ENCODE data around the gene CANT1.
A peak's percentile ranks its signal among the peaks of the same experiment; 100 is the strongest.
"Not testable (repeated sequence)": the region's sequence is repeated elsewhere in the genome, so short reads cannot be mapped to it uniquely, and the experiment has no call there.

CANT1 gene

DNA sequence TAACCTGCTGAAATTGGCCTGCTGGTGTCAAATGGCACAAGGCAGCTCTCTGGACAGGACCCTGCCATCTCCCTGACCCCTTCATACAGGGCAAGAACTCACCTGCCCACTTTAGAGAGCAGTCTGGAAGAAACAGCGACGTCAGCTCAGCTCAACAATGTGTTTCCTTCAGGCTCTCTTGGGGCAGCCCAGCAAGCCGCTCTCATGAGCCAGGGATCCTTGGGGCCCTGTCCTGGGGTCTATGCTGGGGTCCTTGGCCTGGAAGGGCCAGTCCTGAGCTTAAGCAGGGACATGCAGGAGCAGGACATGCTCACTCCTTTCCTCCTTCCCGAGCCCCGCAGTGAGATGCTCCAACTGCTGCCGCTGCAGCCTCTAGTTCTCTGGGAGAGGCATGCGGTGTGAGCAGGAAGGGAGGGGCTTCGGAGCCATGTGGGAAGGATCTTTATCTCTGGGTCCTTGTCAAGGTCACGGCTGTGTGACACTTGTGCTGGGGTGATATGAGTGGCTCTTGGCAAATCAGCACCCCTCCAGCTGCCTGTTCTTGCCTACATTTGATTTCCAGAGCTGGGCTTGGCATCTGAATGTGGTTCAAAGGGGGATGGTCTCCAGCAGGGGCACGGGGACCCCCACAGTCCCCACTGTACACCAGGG is 17.8 kb upstream of the CANT1 start:
- no peak for DNase-seq

DNA sequence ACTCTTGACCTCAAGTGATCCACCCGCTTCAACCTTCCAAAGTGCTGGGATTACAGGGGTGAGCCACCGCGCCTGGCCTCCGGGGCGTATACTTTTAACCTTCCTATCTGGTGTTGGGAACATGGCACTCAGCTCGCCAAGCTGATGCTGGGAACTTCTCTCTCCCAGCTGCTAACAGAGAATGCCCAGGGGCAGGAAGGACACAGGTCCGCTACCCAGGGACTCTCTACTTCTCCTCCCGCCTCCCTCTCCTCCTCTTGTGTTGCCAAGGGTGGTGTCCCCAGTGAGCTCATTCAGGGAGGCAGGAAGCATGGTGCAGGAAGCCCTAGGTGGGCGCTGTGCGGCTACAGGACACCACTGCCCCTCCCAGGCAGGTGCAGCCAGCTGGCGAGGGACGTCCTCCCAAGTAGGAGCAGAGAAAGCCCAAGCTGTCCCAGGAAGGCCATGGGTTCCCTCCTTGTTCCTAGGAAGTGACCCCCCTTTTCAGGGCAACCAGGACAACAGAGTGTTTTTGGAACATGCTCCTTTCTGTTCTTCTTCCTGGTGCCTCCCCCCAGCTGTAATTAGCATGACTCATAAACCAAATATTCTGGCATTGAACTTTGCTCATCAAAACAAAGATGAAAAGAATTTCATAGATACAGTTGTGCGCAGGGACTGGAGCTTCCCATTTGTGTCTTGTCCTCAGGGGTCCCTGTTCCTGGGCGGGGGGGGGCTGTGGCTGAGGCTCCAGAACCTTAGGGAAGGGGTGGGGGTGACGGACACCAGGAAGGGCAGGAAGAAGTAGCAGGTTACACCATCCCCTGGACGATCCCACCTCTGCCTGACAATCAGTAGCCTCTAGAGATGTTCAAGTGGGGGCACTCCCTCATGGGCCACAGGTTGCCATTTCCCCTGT is 17.1 kb upstream of the CANT1 start:
- DNase-seq, result peak; percentile 92

DNA sequence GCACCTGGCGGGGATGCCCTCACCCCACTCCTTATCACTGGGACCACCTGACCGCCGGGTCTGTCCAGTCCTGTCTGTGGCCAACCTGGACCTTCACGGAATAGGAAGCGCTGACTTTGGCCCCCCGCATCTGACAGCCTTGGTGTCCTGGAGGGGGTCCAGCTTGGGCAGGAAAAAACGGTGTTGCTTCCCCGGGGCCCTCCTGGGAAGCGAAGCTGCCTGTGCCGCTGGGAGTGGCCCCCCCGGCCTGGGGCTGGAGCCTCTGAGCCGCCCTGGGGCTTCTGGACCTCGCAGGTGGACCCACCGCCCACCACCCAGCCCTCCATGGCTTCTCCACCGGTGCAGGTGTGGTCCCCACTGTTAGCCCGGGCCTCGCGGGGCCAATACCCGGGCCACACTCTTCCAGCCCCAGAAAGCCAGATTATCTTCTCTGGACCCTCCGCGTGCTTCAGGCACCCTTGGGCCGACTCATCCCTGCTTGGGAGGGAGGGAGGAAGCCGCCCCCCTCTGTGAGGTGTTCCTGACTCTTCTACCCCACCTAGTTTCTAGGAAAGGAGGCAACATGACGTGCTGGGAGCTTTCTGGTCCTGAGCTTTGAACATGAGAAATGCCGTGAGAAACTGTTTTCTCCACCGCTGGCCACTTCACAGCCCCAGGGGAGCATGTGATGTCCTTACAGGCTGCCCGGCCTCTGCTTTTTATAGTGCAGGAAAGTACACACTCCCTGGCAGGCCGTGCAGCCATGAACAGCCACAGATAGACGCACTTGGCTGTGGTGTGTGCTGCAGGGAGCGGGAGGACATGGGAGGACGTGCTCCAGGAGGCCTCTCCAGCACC is 15.6 kb upstream of the CANT1 start:
- no peak for DNase-seq

DNA sequence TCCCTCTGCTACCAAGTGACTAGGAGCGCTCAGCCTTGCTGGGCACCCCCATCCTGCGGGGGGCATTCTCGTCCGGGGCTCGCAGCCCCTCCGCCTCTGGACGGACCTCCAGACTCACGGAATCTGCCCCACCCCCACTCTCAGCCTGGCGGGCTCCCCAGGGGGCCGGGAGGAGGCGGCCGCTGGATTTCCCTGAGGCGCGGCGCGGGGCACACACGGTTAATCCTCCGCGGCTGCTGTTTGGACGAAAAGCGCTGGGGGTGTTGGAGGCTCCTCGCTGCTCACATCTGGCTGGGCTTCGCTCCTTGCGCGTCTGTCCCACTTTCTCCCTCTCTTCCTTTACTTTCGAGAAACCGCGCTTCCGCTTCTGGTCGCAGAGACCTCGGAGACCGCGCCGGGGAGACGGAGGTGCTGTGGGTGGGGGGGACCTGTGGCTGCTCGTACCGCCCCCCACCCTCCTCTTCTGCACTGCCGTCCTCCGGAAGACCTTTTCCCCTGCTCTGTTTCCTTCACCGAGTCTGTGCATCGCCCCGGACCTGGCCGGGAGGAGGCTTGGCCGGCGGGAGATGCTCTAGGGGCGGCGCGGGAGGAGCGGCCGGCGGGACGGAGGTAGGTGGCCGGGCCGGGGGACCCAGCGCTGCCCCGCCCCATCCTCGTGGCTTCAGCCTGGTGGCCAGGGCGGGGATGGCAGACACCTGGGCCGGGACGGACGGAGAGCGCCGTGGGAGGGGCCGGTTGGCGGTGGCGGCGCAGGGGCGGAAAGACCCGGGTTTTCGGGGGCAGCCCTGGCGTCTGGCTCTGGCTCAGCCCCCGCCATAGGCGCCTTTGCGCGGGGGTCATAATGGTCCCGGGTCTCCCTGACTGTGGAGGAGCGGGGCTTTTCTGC is 14.6 kb upstream of the CANT1 start, which contains the start of gene C1QTNF1:
Gene C1QTNF1, plus strand, starts transcription at position 284 of the 886 bp plus-strand sequence. CDS start 19,800 bp downstream, outside the sequence.
- peak; percentile 73 for DNase-seq

DNA sequence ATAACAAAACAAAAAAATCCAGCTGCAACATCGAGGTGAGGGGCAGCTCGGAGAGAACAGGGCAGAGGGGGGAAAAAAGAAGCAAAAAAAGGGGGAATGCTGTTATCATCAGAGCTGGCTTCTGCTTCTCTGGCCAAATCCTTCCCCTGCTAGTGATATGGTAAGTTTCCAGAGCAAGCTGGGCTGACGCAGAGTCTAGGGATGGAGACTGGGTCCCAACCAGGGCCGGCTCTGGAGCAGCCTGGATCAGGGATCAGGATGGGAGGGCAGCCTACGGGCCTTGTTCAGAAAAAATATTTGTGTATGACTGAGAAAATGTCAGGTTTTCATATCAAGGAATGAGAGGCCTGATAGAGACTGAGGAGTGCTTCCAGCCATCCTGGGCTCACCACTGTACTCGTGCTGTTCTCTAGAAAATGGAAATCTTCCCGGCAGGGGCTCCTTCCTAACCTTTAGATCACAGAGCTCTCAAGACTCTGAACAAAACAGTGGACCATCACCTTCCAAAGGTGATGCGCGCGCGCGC is 13.7 kb upstream of the CANT1 start:
- no peak for DNase-seq

DNA sequence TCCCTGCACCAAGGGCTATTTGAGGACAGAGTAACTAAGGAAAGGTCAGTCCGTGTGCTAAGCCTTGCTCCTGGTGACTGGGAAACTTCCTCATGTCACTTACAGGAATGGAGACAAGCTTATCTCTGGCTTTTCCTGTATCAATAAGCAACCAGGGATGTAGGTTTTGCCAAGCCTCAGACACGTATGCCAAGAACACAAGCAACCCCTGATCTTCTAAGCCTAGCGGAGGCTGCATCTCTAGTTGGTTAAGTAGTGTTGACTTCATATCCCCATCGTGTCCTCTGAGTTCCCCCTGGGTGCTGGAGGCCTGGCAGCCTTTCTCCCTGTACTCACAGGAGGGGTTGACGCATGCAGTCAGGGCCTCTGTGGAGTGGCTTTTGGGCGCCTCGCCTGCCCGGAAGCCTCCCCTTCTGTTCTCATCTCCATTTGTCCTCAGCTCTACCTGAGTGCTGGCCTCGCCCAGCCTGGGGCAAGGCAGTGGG is 13.0 kb upstream of the CANT1 start:
- DNase-seq, result no peak

DNA sequence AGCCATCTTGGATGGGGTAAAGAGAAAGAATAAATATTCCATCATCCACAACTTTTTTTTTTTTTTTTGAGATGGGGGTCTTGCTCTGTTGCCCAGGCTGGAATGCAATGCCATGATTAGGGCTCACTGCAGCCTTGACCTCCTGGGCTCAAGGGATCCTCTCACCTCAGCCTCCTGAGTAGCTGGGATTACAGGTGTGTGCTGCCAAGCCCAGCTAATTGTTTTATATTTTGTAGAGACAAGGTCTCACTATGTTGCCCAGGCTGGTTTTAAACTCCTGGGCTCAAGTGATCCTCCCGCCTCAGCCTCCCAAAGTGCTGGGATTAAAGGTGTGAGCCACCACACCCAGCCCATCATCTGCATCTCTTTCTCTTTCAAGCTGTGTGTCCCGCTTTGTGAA is 12.4 kb upstream of the CANT1 start:
- DNase-seq, result not testable (repeated sequence)

DNA sequence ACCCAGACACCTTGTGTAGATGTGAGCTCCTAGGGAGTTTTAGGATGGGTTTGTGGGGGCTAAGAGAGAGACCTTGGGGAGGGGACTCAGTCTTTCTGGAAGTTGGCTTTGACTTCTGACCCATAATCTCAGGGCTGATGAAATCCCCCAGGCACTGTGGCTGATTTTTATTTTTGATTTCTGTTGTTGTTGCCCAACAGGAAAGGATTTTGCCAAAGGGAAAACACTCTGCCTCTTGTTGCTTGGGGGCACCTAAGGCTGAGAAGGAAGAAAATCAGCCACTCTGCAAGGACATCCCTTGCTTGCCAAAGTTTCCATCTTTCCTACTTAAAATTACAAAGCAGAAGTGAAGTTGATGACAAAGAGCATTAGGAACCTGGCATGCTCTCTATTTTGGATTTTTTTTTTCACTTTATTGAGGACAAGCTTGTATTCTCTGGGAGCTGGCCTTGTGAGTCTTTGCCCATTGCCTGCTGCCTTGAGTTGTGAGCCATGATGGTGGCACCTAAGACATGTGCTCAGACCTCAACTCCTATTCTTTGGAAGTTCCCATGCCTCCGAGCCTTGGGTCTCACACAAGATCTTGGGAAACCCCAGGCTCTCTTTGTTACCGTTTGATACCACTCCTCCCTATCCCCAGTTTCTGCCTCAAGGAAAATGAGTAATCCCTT is 11.2 kb upstream of the CANT1 start:
- DNase-seq, result no peak

DNA sequence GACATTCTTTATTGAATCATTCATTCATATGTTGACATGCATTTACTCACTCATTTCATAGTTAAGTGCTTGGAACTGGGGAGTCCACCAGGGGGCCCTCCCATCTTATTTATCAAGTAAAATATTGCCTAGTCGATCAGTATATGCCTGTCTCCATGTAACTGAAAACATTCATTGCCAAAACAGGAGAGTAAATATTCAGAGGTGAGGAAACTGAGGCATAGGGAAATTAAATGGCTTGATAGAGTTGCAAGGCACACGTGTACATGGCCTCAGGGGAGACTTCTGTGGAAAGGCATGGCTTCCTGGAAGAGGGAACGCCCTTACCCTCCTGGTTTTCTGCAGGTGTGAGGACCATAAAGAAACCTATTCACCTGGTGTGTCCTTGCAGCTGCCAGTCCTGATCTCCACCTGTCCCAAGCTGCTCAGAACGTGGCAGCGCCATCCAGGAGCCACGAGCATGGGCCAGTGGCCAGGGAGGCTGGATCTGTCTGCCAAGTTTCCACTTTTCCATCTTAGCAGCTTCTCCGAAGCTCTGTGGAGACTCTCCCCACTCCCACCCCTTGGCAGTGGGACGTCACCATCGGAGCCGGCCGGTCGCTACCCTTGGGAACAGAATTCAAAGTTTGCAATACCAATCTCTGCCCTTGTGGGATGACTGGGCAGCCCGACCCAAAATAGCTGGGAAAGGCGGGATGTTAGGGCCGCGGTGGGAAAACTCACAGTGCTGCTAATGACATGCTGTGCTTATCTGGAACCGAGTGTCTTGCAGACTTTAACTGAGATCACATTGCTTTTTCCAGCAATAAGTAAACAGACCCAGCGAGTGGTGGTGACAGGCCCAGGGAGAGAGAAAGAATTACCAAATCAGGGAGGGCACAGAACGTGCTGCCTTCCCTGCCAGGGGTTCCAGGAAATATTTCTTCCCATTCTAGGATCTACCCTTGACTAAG is 10.3 kb upstream of the CANT1 start:
- peak; percentile 90 for DNase-seq

DNA sequence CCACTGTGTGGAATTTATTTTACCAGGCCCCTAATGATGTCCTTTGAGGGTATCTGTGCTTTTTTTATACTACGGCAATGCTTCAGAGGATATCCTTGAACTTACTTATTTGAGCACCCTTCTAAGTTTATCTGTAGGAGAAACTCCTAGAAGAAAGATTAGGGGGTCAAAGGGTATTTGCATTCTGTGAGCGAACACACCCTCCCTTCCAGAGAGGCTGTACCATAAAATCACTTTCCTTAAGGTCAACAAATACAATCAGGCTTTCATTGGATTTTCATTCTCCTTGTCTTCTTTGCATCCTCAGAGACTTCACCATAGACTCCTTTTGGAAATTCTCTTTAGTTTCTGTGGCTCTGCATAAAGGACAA is 9.7 kb upstream of the CANT1 start:
- DNase-seq, result no peak

DNA sequence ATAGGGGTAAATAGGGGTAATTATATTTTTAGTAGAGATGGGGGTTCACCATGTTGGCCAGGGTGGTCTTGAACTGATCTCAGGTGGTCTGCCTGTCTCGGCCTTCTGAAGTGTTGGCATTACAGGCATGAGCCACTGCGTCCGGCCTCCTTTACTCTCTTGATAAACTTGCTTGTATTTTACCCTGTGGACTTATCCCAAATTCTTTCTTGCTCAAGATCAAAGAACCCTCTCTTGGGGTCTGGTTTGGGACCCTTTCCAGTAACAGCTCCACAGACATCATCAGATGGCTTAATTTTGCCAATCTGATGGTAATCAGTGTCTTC is 8.8 kb upstream of the CANT1 start:
- DNase-seq, result no peak

DNA sequence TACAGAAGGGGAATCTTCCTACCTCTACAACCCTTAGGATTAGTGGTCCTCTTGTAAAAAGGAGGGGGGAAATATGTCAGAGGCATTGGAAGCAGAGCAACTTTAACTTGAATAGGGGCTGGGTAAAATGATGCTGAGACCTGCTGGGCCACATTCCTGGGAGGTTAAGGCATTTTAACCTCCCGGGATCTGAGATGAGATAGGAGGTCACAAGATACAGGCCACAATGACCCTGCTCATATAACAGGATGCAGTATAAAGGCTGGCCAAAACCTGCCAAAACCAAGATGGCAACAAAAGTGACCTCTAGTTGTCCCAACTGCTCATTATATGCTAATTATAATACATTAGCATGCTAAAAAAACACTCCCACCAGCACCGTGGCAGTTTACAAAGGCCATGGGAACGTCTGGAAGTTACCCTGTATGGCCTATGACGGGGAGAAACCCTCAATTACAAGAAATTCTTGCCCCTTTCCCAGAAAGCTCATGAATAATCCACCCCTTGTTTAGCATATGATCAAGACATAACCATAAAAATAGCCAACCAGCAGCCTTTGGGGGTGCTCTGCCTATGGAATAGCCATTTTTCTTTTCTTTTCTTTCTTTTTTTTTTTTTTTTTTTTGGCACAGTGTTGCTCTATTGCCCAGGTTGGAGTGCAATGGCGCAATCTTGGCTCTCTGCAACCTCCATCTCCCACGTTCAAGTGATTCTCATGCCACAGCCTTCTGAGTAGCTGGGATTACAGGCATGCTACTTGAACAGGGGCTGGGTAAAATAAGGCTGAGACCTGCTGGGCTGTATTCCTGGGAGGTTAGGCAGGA is 8.2 kb upstream of the CANT1 start:
- no peak for DNase-seq

DNA sequence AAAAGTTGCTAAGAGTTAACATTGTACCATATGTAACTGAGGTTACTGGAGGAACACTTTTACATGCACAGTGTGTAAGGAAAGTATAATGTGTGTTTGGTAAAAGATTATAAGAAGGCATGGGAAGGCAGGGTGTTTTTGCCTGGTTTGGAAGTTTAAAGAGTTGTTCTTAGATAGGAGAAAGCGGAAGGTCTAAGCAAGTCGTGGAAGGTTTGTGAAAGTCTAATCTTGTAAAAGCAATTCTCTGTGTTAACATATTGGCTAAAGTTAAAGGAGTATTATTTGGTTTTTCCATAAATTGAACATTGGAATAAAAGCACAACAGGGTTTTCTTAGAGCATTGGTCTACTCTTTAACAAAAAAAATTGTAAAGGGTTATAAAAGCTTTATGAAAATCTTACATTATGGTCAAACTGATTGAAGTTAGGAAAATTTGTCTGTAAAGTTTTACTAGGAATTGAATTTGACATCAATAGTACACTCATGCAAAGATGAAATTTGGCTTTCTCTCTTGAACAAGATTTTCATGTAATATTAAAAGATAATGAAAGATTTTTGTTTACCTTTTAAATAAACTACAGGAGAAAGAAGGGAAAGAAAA is 4.7 kb upstream of the CANT1 start:
- DNase-seq, result no peak

DNA sequence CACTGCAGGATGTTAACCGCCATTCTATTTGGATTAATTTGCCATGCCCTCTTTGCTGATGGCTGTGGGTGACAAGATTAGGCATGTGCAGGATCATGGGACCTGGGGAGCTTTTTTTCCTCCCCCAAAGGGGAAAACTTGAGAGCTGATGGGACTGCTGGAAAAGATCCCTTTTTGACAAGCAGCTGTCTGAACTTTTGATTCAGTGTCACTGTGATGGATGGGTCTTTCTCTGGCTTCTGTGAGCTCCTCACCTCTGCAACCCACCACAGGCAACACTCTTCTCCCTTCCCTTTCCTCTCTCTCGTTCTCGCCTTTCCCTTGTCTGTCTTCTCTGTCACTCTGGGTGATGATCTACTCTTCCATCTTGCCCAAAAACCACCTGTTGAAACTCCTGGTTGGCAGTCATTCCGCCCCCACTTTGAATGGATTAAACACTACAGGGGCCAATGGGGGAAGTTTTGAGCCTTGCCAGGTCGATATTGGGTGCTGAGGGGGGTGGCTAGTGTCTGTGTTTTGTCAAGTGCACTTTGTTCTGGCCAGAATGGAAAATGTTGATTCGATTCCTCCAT is 3.1 kb upstream of the CANT1 start:
- DNase-seq, result no peak

DNA sequence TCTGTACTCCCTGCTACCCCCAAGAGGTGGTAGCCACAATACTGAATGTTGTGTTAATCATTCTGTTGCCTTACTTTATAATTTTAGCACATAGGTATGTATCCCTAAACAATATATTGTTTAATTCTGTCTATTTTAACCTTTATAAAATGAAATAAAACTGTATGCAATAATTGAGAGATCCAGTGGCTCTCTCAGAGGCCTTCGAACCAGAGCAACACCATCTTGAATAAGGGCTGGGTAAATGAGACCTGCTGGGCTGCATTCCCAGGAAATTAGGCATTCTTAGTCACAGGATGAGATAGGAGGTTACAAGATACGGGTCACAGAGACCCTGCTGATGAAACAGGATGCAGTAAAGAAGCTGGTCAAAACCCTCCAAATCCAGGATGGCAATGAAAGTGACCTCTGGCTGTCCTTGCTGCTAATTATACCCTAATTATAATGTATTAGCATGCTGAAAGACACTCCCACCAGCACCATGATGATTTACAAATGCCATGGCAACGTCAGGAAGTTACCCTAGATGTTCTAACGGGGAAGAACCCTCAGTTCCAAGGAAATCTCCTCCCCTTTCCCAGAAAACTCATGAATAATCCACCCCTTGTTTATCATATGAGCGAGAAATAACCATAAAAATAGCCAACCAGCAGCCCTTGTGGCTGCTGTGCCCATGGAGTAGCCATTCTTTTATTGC is 2.0 kb upstream of the CANT1 start:
- DNase-seq, result no peak

DNA sequence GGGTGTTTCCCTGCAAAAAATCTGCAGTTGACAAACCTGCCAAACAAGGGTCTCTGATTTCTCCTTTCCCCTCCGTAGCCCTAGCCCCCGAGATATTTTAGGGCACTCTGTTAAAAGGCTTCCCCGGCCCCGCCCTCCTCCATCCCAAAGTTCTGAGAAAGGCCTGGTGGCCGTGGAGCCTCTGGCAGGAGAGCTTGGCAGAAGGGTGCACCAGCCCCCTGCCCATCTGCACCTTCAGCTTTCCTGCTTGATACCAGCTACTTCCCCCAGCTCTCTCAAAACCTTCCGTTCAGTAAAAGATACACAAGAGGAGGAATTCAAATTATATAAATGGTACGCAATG is 711 bp upstream of the CANT1 start:
- DNase-seq, result no peak

DNA sequence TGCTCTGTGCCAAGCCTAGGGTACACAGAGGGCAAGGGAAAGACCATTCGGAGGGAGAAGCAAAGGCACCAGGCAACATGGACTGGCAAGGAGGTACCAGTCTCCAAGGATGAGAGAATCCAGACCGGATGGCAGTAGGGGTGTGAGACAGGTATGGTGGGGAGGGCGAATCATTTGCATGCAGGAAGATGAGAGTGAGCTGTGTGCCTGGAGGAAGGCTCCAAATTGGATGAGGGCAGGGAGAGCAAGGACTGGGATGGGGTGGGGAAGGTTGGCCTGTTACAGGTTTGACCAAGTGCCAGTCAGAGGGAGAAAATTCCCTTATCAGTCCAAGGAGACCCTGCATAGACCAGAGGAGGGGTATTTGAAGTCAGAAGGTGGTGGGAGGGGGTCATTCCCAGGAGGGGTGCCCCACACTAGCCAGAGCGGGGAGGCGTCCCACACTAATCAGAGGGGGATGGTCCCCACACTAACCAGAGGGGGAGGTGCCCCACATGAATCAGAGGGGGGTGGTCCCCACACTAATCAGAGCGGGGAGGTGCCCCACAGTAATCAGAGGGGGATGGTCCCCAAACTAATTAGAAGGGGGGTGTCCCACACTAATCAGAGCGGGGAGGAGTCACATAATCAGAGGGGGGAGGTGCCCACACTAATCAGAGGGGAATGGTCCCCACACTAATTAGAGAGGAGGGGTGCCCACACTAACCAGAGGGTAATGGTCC is 737 bp downstream of the CANT1 start:
- DNase-seq, result no peak

Data from NCI-H69 (cell line).